ENCODE measurements around the gene FGF22.
"Not testable (repeated sequence)": the region's sequence is repeated elsewhere in the genome, so short reads cannot be mapped to it uniquely, and the experiment has no call there.

FGF22 gene

GRCh38 chr19:602391-603301 is 37.0 kb upstream of the FGF22 start:
- H3K27ac Mint-ChIP-seq, result no peak overlapping the region
- H3K9me3 Mint-ChIP-seq, result no peaks in the 10 kb centered on the region
- no peaks in the 10 kb centered on the region for H3K27me3 Mint-ChIP-seq
- no peak for DNase-seq
- no peak overlapping the region for H3K4me3 Mint-ChIP-seq
- H3K4me1 Mint-ChIP-seq (ENCODE audit: low read depth), result peaks cover 1% of the 10 kb centered on the region
- no peaks in the 10 kb centered on the region for H3K36me3 Mint-ChIP-seq (ENCODE audit: low read depth)

- H3K4me3 Mint-ChIP-seq; H3K36me3 Mint-ChIP-seq (ENCODE audit: low read depth); H3K27ac Mint-ChIP-seq; H3K9me3 Mint-ChIP-seq; H3K27me3 Mint-ChIP-seq; H3K4me1 Mint-ChIP-seq (ENCODE audit: low read depth); DNase-seq: not testable (repeated sequence)
These were observed 36.4 kb upstream of the FGF22 start for GRCh38 chr19:603302-603639.

GRCh38 chr19:603779-604178 is 35.9 kb upstream of the FGF22 start:
- not testable (repeated sequence) for DNase-seq; H3K27me3 Mint-ChIP-seq; H3K27ac Mint-ChIP-seq; H3K9me3 Mint-ChIP-seq; H3K4me3 Mint-ChIP-seq; H3K4me1 Mint-ChIP-seq (ENCODE audit: low read depth); H3K36me3 Mint-ChIP-seq (ENCODE audit: low read depth)

GRCh38 chr19:604355-604754 is 35.3 kb upstream of the FGF22 start:
- H3K36me3 Mint-ChIP-seq (ENCODE audit: low read depth), result no peaks in the 10 kb centered on the region
- no peak for DNase-seq
- H3K27ac Mint-ChIP-seq, result no peak overlapping the region

GRCh38 chr19:605061-605971 is 34.4 kb upstream of the FGF22 start:
- not testable (repeated sequence) for H3K36me3 Mint-ChIP-seq (ENCODE audit: low read depth); DNase-seq; H3K4me1 Mint-ChIP-seq (ENCODE audit: low read depth); H3K9me3 Mint-ChIP-seq; H3K27me3 Mint-ChIP-seq
- peak overlapping the region; percentile 55 for H3K27ac Mint-ChIP-seq
- peak overlapping the region; percentile 65 for H3K4me3 Mint-ChIP-seq

More at GRCh38 chr19:604355-604754, 35.3 kb upstream of the FGF22 start:
- Mint-ChIP-seq H3K9me3 (no peaks in the 10 kb centered on the region), H3K4me1 (ENCODE audit: low read depth) (peaks cover 2% of the 10 kb centered on the region), H3K27me3 (no peaks in the 10 kb centered on the region), H3K4me3 (no peak overlapping the region)

- peaks cover 26% of the 10 kb centered on the region for H3K4me1 Mint-ChIP-seq (ENCODE audit: low read depth)
- no peak overlapping the region for H3K4me3 Mint-ChIP-seq
- no peak for DNase-seq
- H3K36me3 Mint-ChIP-seq (ENCODE audit: low read depth), result no peaks in the 10 kb centered on the region
- no peak overlapping the region for H3K27ac Mint-ChIP-seq
- H3K9me3 Mint-ChIP-seq, result no peaks in the 10 kb centered on the region
- H3K27me3 Mint-ChIP-seq, result no peaks in the 10 kb centered on the region
These were observed 32.2 kb upstream of the FGF22 start for GRCh38 chr19:607301-608154.

- peak overlapping the region; percentile 38 for H3K4me3 Mint-ChIP-seq
- peaks cover 33% of the 10 kb centered on the region for H3K4me1 Mint-ChIP-seq (ENCODE audit: low read depth)
- no peak overlapping the region for H3K27ac Mint-ChIP-seq
- no peaks in the 10 kb centered on the region for H3K27me3 Mint-ChIP-seq
- DNase-seq, result no peak
- no peaks in the 10 kb centered on the region for H3K9me3 Mint-ChIP-seq
- peaks cover 7% of the 10 kb centered on the region for H3K36me3 Mint-ChIP-seq (ENCODE audit: low read depth)
These were observed 31.3 kb upstream of the FGF22 start for GRCh38 chr19:608155-609003.

- H3K4me1 Mint-ChIP-seq (ENCODE audit: low read depth), result peaks cover 33% of the 10 kb centered on the region
- no peak overlapping the region for H3K27ac Mint-ChIP-seq
- H3K27me3 Mint-ChIP-seq, result no peaks in the 10 kb centered on the region
- no peak for DNase-seq
- H3K36me3 Mint-ChIP-seq (ENCODE audit: low read depth), result peaks cover 7% of the 10 kb centered on the region
- no peak overlapping the region for H3K4me3 Mint-ChIP-seq
- H3K9me3 Mint-ChIP-seq, result no peaks in the 10 kb centered on the region
These were observed 30.7 kb upstream of the FGF22 start for GRCh38 chr19:609004-609346.

GRCh38 chr19:610071-610800 is 29.4 kb upstream of the FGF22 start:
- peak overlapping the region; percentile 98 for H3K27ac Mint-ChIP-seq
- peak; percentile 66 for DNase-seq
- peak overlapping the region; percentile 76 for H3K4me3 Mint-ChIP-seq
- H3K9me3 Mint-ChIP-seq, result no peaks in the 10 kb centered on the region
- peaks cover 32% of the 10 kb centered on the region for H3K4me1 Mint-ChIP-seq (ENCODE audit: low read depth)
- no peaks in the 10 kb centered on the region for H3K27me3 Mint-ChIP-seq
- H3K36me3 Mint-ChIP-seq (ENCODE audit: low read depth), result peaks cover 14% of the 10 kb centered on the region

- no peaks in the 10 kb centered on the region for H3K9me3 Mint-ChIP-seq
- H3K27me3 Mint-ChIP-seq, result peaks cover 3% of the 10 kb centered on the region
- peak overlapping the region; percentile 75 for H3K4me3 Mint-ChIP-seq
- H3K36me3 Mint-ChIP-seq (ENCODE audit: low read depth), result peaks cover 18% of the 10 kb centered on the region
- DNase-seq, result peak; percentile 76
- H3K4me1 Mint-ChIP-seq (ENCODE audit: low read depth), result peaks cover 35% of the 10 kb centered on the region
- H3K27ac Mint-ChIP-seq, result peak overlapping the region; percentile 98
These were observed 28.7 kb upstream of the FGF22 start for GRCh38 chr19:610801-611480.

- Mint-ChIP-seq H3K9me3 (no peaks in the 10 kb centered on the region), H3K4me3 (peak overlapping the region; percentile 75), H3K36me3 (ENCODE audit: low read depth) (peaks cover 18% of the 10 kb centered on the region)
These were observed 28.2 kb upstream of the FGF22 start for GRCh38 chr19:611481-611868.

GRCh38 chr19:612941-613340 is 26.7 kb upstream of the FGF22 start:
- peaks cover 28% of the 10 kb centered on the region for H3K36me3 Mint-ChIP-seq (ENCODE audit: low read depth)
- peaks cover 35% of the 10 kb centered on the region for H3K4me1 Mint-ChIP-seq (ENCODE audit: low read depth)
- DNase-seq, result no peak
- H3K27ac Mint-ChIP-seq, result no peak overlapping the region
- peaks cover 3% of the 10 kb centered on the region for H3K27me3 Mint-ChIP-seq
- H3K4me3 Mint-ChIP-seq, result peak overlapping the region; percentile 8
- no peaks in the 10 kb centered on the region for H3K9me3 Mint-ChIP-seq

More at GRCh38 chr19:611481-611868, 28.2 kb upstream of the FGF22 start:
- Mint-ChIP-seq H3K27ac (peak overlapping the region; percentile 98), H3K4me1 (ENCODE audit: low read depth) (peaks cover 35% of the 10 kb centered on the region), H3K27me3 (peaks cover 3% of the 10 kb centered on the region)
- peak; percentile 76 for DNase-seq
